Endothelial cell of umbilical vein (primary cell): ENCODE results near the gene SPAM1. TPM values are rescaled to one million over a fixed set of nuclear protein-coding genes. Genes with fewer than 3 reads are reported as not detected.

Experiments used
- BruUV-seq: library from RNA; stranded (reverse); fragments of 400-500 nt; replicated peaks from 2 replicates; lab custom pipeline; 2021; lab: Mats Ljungman, UMichigan
- CTCF ChIA-PET: fragments of 300-600, 350-600 bp; sonication (Branson Sonifier 250); formaldehyde crosslinking; loops from one replicate; lab custom pipeline; 2021; ENCODE audit warnings: antibody characterized with exemption, inconsistent platforms; lab: Charles Lee
- POLR2A ChIA-PET: fragments of 300-600, 350-600 bp; sonication (Branson Sonifier 250); formaldehyde crosslinking; loops from one replicate; lab custom pipeline; 2021; ENCODE audit warnings: antibody characterized with exemption, inconsistent platforms; lab: Charles Lee
- DNase-seq: peaks from one replicate; pipeline ENCODE4 v3.0.0-alpha.2; 2011; ENCODE audit warnings: low read depth, low spot score
- FAIRE-seq: peaks from 2 replicates; lab custom pipeline; 2011; peaks lifted over from hg19 to GRCh38; lab: Jason Lieb, UNC
- H2AFZ ChIP-seq: 2 replicates; pipeline ENCODE4 v1.6.0; 2012; ENCODE audit warnings: low read depth, low read length, control low read depth, inconsistent platforms
- H3K27ac ChIP-seq: 2 replicates; pipeline ENCODE4 v1.5.1; 2011; ENCODE audit warnings: low read depth, mild to moderate bottlenecking, control low read depth, low read length, moderate library complexity; ENCODE audit not compliant: insufficient read depth
- H3K27me3 ChIP-seq, 2 experiments: 2 replicates each; pipeline versions ENCODE4 v1.6.0 to v1.6.1; 2011; ENCODE audit warnings: low read length in 2 of 2, mixed read lengths in 1 of 2; ENCODE audit not compliant: control insufficient read depth in 2 of 2, insufficient read depth in 2 of 2
- H3K36me3 ChIP-seq, 2 experiments: 2 replicates in 1 of 2; 3 replicates in 1 of 2; pipeline ENCODE4 v1.5.1; 2011; ENCODE audit warnings: low read length in 2 of 2, mild to moderate bottlenecking in 1 of 2, moderate library complexity in 1 of 2; ENCODE audit not compliant: control insufficient read depth in 2 of 2, insufficient read depth in 2 of 2; ENCODE audit errors: extremely low read depth in 1 of 2
- H3K4me1 ChIP-seq: 3 replicates; pipeline ENCODE4 v1.5.1; 2011; ENCODE audit warnings: mild to moderate bottlenecking, low read length; ENCODE audit not compliant: control insufficient read depth, insufficient read depth; ENCODE audit errors: extremely low read depth
- H3K4me2 ChIP-seq: 2 replicates; pipeline ENCODE4 v1.6.1; 2011; ENCODE audit warnings: low read length, control low read depth, mixed read lengths; ENCODE audit not compliant: insufficient read depth
- H3K4me3 ChIP-seq, 3 experiments: fragments of 200-600 bp in 1 of 3; sonication (generic), shearing (Covaris generic) in 1 of 3; replicated peaks in 1 of 3; 2 replicates each; pipeline ENCODE4 v1.5.1; 2011 to 2016; ENCODE audit warnings: control low read depth in 3 of 3, low read length in 3 of 3, mild to moderate bottlenecking in 2 of 3, inconsistent platforms in 1 of 3, low read depth in 1 of 3, moderate library complexity in 1 of 3; ENCODE audit not compliant: insufficient read depth in 1 of 3
- H3K79me2 ChIP-seq: 2 replicates; pipeline ENCODE4 v1.6.0; 2012; ENCODE audit warnings: low read length, inconsistent platforms; ENCODE audit not compliant: control insufficient read depth, insufficient read depth
- H3K9ac ChIP-seq: replicated peaks from 2 replicates; pipeline ENCODE3; 2011; ENCODE audit warnings: low read length, control low read depth; ENCODE audit not compliant: insufficient read depth; ENCODE audit errors: extremely low read depth
- H3K9me1 ChIP-seq: replicated peaks from 3 replicates; pipeline ENCODE4 v1.6.0; 2011; ENCODE audit warnings: mild to moderate bottlenecking, low read length; ENCODE audit not compliant: control insufficient read depth, insufficient read depth; ENCODE audit errors: extremely low read depth
- H3K9me3 ChIP-seq: replicated peaks from 2 replicates; pipeline ENCODE4 v1.5.1; 2012; ENCODE audit warnings: low read length, inconsistent platforms; ENCODE audit not compliant: control insufficient read depth, insufficient read depth
- H4K20me1 ChIP-seq: replicated peaks from 2 replicates; pipeline ENCODE3; 2011; ENCODE audit warnings: mild to moderate bottlenecking, low read length; ENCODE audit not compliant: control insufficient read depth, insufficient read depth; ENCODE audit errors: extremely low read depth
- CTCF ChIP-seq, 2 donors: IDR thresholded peaks; 1 replicate in 1 of 2; 2 replicates in 1 of 2; pipeline ENCODE4 v1.5.1; 2011; ENCODE audit warnings: low read length in 2 of 2, mild to moderate bottlenecking in 2 of 2, moderate library complexity in 2 of 2, control low read depth in 1 of 2, inconsistent platforms in 1 of 2, low read depth in 1 of 2; ENCODE audit not compliant: insufficient read depth in 1 of 2; ENCODE audit errors: extremely low read depth in 1 of 2
- EZH2 ChIP-seq: IDR thresholded peaks from 2 replicates; pipeline ENCODE4 v1.6.1; 2012; ENCODE audit warnings: borderline replicate concordance, low read depth, mild to moderate bottlenecking, moderate library complexity, low read length, inconsistent platforms; ENCODE audit not compliant: severe bottlenecking
- FOS ChIP-seq: IDR thresholded peaks from 2 replicates; pipeline ENCODE4 v1.6.1; 2011; ENCODE audit warnings: mild to moderate bottlenecking, low read length, moderate library complexity, borderline replicate concordance; ENCODE audit not compliant: insufficient read depth
- GATA2 ChIP-seq: IDR thresholded peaks from 2 replicates; pipeline ENCODE4 v1.7.0; 2011; ENCODE audit warnings: low read depth, mild to moderate bottlenecking, moderate library complexity, mixed read lengths, low read length; ENCODE audit not compliant: insufficient read length, insufficient read depth
- JUN ChIP-seq: IDR thresholded peaks from 2 replicates; pipeline ENCODE4 v1.6.1; 2011; ENCODE audit warnings: borderline replicate concordance, low read depth; ENCODE audit not compliant: insufficient read length, insufficient read depth
- MAX ChIP-seq: IDR thresholded peaks from 2 replicates; pipeline ENCODE4 v1.6.1; 2011; ENCODE audit not compliant: insufficient read depth, insufficient read length
- MYC ChIP-seq: IDR thresholded peaks from one replicate; pipeline ENCODE4 v1.6.1; 2011; ENCODE audit warnings: mild to moderate bottlenecking, low read depth, low read length
- POLR2A ChIP-seq: IDR thresholded peaks from 2 replicates; pipeline ENCODE4 v1.6.1; 2012; ENCODE audit warnings: low read depth, mild to moderate bottlenecking, control low read depth, low read length
- POLR2AphosphoS5 ChIP-seq: IDR thresholded peaks from 2 replicates; pipeline ENCODE4 v1.6.1; 2012; ENCODE audit warnings: low read depth, mild to moderate bottlenecking, control low read depth, low read length, moderate library complexity; ENCODE audit not compliant: insufficient read depth
- dilution Hi-C: fragments of 300-500 bp; cut with MboI; formaldehyde crosslinking; loops from one replicate; pipeline ENCODE4 v1.15.0; 2019; ENCODE audit warnings: low sequenced_read_pairs; ENCODE audit not compliant: extremely low pct_ligation_motif_present
- intact Hi-C: fragments of 100-400 bp; cut with micrococcal nuclease; formaldehyde crosslinking; loops from one replicate; pipeline ENCODE4 v1.10.0; 2022
- polyA plus RNA-seq, 4 experiments: library from polyadenylated mRNA; depleted of rRNA in 3 of 4; stranded (reverse) in 3 of 4; unstranded in 1 of 4; fragments of >200 nt; gene quantifications; 2 replicates each; pipeline versions ENCODE4 v1.2.1 to v1.2.3, GENCODE V29; 2011 to 2012; ENCODE audit warnings: missing spikeins in 1 of 4
- total RNA-seq: library from RNA; stranded (reverse); gene quantifications from 2 replicates; pipeline ENCODE4 v1.2.3, GENCODE V29; 2021

Gene SPAM1
- total and polyA plus RNA-seq, 2 donors (not counting 3 experiments of a cell fraction or from before 2014, with no cell fraction given), result not detected

- POLR2A ChIA-PET, result no interaction called here
- Histone ChIP-seq H3K4me1 (no peaks in the 10 kb centered on the region), H3K9me1 (no peaks in the 10 kb centered on the region), H3K27me3 (no peaks in the 10 kb centered on the region), H3K79me2 (no peaks in the 10 kb centered on the region), H3K4me3 (no peak overlapping the region), H3K9ac (no peak overlapping the region), H2AFZ (no peak overlapping the region), H3K4me2 (no peak overlapping the region), H3K36me3 (no peaks in the 10 kb centered on the region), H4K20me1 (no peaks in the 10 kb centered on the region), H3K9me3 (no peaks in the 10 kb centered on the region), H3K27ac (no peak overlapping the region)
- no peak for TF ChIP-seq JUN
- dilution Hi-C loops, result no loop called here
- FAIRE-seq (no peak), DNase-seq (no peak)
- intact Hi-C loops, result no loop called here
- no TSS peak for BruUV-seq
- CTCF ChIA-PET, result no interaction called here
Observed at GRCh38 chr7:123945938-123946337, 20.9 kb downstream of the SPAM1 start.

- CTCF ChIA-PET, result no interaction called here
- H3K4me3 ChIP-seq, result no peak overlapping the region
- no peak for FAIRE-seq
- TF ChIP-seq FOS, result no peak
- TF ChIP-seq GATA2, result no peak
- TF ChIP-seq POLR2AphosphoS5, result no peak
- TF ChIP-seq MAX, result no peak
- no peak for TF ChIP-seq EZH2
- TF ChIP-seq POLR2A, result no peak
- TF ChIP-seq JUN, result no peak
- no peak for TF ChIP-seq MYC
- no peak for TF ChIP-seq CTCF (IDR thresholded peaks at IDR 0.05; ENCODE audit: extremely low read depth in 1 of 2, insufficient read depth in 1 of 2, low read depth in 1 of 2, low read length in 2 of 2)
- no peaks in the 10 kb centered on the region for H3K27me3 ChIP-seq
- DNase-seq, result no peak
- no peaks in the 10 kb centered on the region for H3K9me3 ChIP-seq
- no peak overlapping the region for H3K27ac ChIP-seq
- H3K4me1 ChIP-seq, result no peaks in the 10 kb centered on the region
- POLR2A ChIA-PET, result no interaction called here
- no peak overlapping the region for H3K9ac ChIP-seq
- H3K9me1 ChIP-seq, result no peaks in the 10 kb centered on the region
- no peaks in the 10 kb centered on the region for H4K20me1 ChIP-seq
- H2AFZ ChIP-seq, result no peak overlapping the region
- dilution Hi-C loops, result no loop called here
- no peaks in the 10 kb centered on the region for H3K79me2 ChIP-seq
- H3K4me2 ChIP-seq, result no peak overlapping the region
- H3K36me3 ChIP-seq, result no peaks in the 10 kb centered on the region
- BruUV-seq, result no TSS peak
- intact Hi-C loops, result no loop called here
Observed at GRCh38 chr7:123948136-123948535, 23.1 kb downstream of the SPAM1 start.
